Smooth muscle cell of bladder (primary cell): Measurements from ENCODE around the gene OR5T2. TPM values are rescaled to one million over a fixed set of nuclear protein-coding genes. Genes with fewer than 3 reads are reported as not detected.

Source experiments
- total RNA-seq: library from RNA; depleted of rRNA; stranded (reverse); fragments of >200 nt; gene quantifications from 2 replicates; pipeline ENCODE4 v1.2.3, GENCODE V29; 2014

OR5T2 gene
- not detected in 2 replicates for total RNA-seq

GRCh38 chr11:56234155-56234554 is at the start of gene OR5T2:
Gene OR5T2 (minus strand): TSS chr11:56234255. CDS start chr11:56233062, 1,193 bp downstream.

GRCh38 chr11:56273854-56274253 is 39.8 kb upstream of the OR5T2 start, which contains the start of gene OR5T1:
Gene OR5T1 (plus strand): TSS chr11:56274154. CDS start chr11:56275639, 1,485 bp downstream.

GRCh38 chr11:56251954-56252353 is 17.9 kb upstream of the OR5T2 start, which contains the start of gene OR5T3:
Gene OR5T3 (plus strand): TSS chr11:56252254. CDS start chr11:56252254, 0 bp downstream.

Other genes with a start within 250 kb of the OR5T2 start
- not detected in 2 replicates for gene OR5F1, start 239.6 kb downstream of the OR5T2 start, total RNA-seq
- not detected in 2 replicates for gene OR5AS1, start 206.6 kb downstream of the OR5T2 start, total RNA-seq
- gene OR8I2, start 140.9 kb downstream of the OR5T2 start, total RNA-seq: not detected in 2 replicates
- gene OR8H2, start 130.6 kb downstream of the OR5T2 start, total RNA-seq: not detected in 2 replicates
- not detected in 2 replicates for gene OR8H3, start 111.9 kb downstream of the OR5T2 start, total RNA-seq
- not detected in 2 replicates for gene OR8J3, start 94.1 kb downstream of the OR5T2 start, total RNA-seq
- gene OR8K5, start 73.9 kb downstream of the OR5T2 start, total RNA-seq: not detected in 2 replicates
- not detected in 2 replicates for gene OR5J2, start 57.6 kb downstream of the OR5T2 start, total RNA-seq
- not detected in 2 replicates for gene OR5T3, start 18.0 kb upstream of the OR5T2 start, total RNA-seq
- gene OR5T1, start 39.9 kb upstream of the OR5T2 start, total RNA-seq: not detected in 2 replicates
- gene OR8H1, start 58.0 kb upstream of the OR5T2 start, total RNA-seq: 0.14 TPM in 1 of 2 replicates, not detected in the other
- not detected in 2 replicates for gene OR8K3, start 80.9 kb upstream of the OR5T2 start, total RNA-seq
- not detected in 2 replicates for gene OR8K1, start 111.8 kb upstream of the OR5T2 start, total RNA-seq
- not detected in 2 replicates for gene OR8J1, start 120.0 kb upstream of the OR5T2 start, total RNA-seq
- not detected in 2 replicates for gene OR8U1, start 141.4 kb upstream of the OR5T2 start, total RNA-seq
- not detected in 2 replicates for gene OR5AL1, start 178.4 kb upstream of the OR5T2 start, total RNA-seq
- gene OR5M3, start 239.1 kb upstream of the OR5T2 start, total RNA-seq: not detected in 2 replicates